ENCODE results near the gene CCL1. TPM values are rescaled to one million over a fixed set of nuclear protein-coding genes. Genes with fewer than 3 reads are reported as not detected.

CCL1 gene
- total RNA-seq, 1 experiment from 2014 or later, result not detected

DNA sequence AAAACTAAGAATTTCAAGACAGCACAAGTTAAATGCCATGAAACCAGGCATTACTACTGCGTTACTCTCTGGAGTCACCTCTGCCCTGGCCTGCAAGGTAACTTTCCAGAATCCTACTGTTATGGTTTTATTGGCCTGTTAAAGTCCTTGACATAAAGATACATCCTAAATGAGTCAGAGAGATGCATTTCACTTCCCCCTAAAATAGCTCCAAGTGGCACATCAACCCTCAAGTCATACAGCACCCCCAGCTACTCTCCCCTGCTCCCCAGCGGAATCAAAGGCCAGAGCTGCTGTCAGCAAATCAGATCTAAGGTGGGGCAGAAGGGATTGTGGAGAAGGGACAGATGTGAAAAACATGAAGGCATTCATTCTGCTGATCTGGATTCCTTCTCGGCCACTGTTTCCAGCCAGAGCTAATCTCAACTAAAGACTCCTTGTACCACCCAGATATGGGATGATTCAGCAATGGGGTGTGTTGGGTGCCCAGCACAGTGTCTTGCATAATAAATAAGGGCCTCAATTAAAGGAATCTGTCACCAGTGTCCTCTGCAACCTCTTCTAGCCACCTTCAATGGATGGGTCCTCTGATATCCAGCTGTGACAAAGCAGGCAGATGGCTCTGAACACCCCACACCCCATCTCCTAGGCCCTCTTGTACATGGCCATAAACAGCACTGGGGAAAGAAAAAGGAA lies 8.5 kb upstream of the CCL1 start:
- in situ Hi-C loops (cut with HindIII; ENCODE audit: low pct_unique_long_range_greater_than_20kb, low sequenced_read_pairs) (no loop called here), intact Hi-C loops (cut with micrococcal nuclease; ENCODE audit: unreplicated experiment) (no loop called here)

DNA sequence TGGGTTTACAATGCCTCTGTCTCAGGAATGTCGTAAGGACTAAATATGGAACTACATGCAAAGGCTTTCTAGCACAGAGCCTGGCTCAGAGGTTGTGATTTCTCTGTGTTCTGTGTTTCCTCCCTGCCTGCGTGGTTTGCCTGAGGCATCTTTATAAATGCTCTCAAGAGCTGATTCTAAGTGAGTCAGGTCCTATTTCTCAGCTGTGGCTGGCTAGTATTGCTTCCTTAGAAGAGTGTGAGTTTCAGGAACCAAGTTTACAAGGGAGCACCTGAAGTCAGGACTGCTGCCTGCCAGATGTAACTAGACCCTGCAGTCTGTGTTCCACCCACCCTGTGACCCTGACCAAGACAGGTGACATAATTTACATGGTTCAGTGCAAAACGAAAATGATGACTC lies 8.0 kb upstream of the CCL1 start:
- intact Hi-C loops (cut with micrococcal nuclease; ENCODE audit: unreplicated experiment), result no loop called here

More for the DNA sequence above, 8.5 kb upstream of the CCL1 start:
- no TSS peak for BruUV-seq (replicated peaks)
- Histone ChIP-seq H3K36me3 (ENCODE audit: control insufficient read depth, insufficient read depth, low read length) (no peaks in the 10 kb centered on the region), H3K4me1 (ENCODE audit: control insufficient read depth, insufficient read depth, low read length) (no peaks in the 10 kb centered on the region), H3K4me3 (ENCODE audit: low read depth in 2 of 2, low read length in 2 of 2) (no peak overlapping the region), H3K9me3 (ENCODE audit: control insufficient read depth, insufficient read depth, low read depth, low read length) (no peaks in the 10 kb centered on the region), H3K27me3 (ENCODE audit: control insufficient read depth, insufficient read depth, low read length) (no peaks in the 10 kb centered on the region), H3K27ac (ENCODE audit: low read length) (no peak overlapping the region)
- ChIA-PET CTCF (interaction anchor here (1.2 kb wide), 1 partner anchor 10 kb away, joined by 3 read pairs; no protein-coding TSS in a partner anchor), POLR2A (no interaction called here)
- ATAC-seq, result no peak; the same call in 1 of the 2 replicates
- no peak for DNase-seq (ENCODE audit: low read depth, low spot score)
- TF ChIP-seq SIN3A (IDR thresholded peaks at IDR 0.05; ENCODE audit: borderline replicate concordance, insufficient read depth, low read depth, low read length), result no peak

DNA sequence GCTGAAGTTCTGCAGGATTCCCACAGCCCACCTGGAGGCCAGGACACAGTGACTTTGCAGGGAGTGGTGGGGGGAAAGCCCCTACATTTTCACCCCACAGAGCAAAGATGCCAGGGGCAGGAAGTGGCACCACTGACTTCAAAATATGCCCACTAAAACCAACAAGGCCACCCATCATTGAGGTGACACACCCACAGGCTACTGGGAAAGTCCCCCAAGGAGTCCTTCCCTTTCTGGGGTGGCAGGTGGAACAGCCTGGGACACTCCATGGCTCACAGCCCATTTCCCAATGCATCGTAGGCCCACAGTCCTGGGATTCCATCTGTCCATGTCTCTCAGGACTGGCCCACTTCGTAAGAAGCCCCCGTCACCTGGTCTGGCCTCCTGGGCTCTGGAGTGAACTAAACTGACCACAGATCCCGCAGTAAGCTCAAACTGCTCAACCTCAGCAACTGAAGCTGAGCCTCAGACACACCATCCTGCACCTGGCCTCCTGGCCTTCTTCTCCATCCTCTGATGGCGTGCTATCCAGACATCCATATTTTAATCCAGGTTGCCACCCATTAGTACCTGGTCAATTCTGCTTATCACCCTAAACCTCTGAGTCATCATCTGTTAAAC lies 7.5 kb upstream of the CCL1 start:
- ChIA-PET POLR2A (no interaction called here), CTCF (no interaction called here)
- intact Hi-C loops (cut with micrococcal nuclease; ENCODE audit: unreplicated experiment) (no loop called here), in situ Hi-C loops (cut with HindIII; ENCODE audit: low pct_unique_long_range_greater_than_20kb, low sequenced_read_pairs) (no loop called here)
- no peaks in the 10 kb centered on the region for H3K4me1 ChIP-seq (ENCODE audit: control insufficient read depth, insufficient read depth, low read length)
- no peaks in the 10 kb centered on the region for H3K27me3 ChIP-seq (ENCODE audit: control insufficient read depth, insufficient read depth, low read length)
- H3K27ac ChIP-seq (ENCODE audit: low read length), result peak overlapping the region; percentile 7; the same call in 1 of the 2 replicates
- H3K36me3 ChIP-seq (ENCODE audit: control insufficient read depth, insufficient read depth, low read length), result no peaks in the 10 kb centered on the region
- no peaks in the 10 kb centered on the region for H3K9me3 ChIP-seq (ENCODE audit: control insufficient read depth, insufficient read depth, low read depth, low read length)
- no peak for ATAC-seq
- no peak for TF ChIP-seq TCF7L2 (IDR thresholded peaks at IDR 0.05; ENCODE audit: low read depth, low read length)
- TF ChIP-seq POLR2AphosphoS5 (IDR thresholded peaks at IDR 0.05; ENCODE audit: low read depth, low read length), result no peak
- TF ChIP-seq, protein P1, sequence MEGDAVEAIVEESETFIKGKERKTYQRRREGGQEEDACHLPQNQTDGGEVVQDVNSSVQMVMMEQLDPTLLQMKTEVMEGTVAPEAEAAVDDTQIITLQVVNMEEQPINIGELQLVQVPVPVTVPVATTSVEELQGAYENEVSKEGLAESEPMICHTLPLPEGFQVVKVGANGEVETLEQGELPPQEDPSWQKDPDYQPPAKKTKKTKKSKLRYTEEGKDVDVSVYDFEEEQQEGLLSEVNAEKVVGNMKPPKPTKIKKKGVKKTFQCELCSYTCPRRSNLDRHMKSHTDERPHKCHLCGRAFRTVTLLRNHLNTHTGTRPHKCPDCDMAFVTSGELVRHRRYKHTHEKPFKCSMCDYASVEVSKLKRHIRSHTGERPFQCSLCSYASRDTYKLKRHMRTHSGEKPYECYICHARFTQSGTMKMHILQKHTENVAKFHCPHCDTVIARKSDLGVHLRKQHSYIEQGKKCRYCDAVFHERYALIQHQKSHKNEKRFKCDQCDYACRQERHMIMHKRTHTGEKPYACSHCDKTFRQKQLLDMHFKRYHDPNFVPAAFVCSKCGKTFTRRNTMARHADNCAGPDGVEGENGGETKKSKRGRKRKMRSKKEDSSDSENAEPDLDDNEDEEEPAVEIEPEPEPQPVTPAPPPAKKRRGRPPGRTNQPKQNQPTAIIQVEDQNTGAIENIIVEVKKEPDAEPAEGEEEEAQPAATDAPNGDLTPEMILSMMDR (IDR thresholded peaks at IDR 0.05), result no peak
- TF ChIP-seq, protein P2, sequence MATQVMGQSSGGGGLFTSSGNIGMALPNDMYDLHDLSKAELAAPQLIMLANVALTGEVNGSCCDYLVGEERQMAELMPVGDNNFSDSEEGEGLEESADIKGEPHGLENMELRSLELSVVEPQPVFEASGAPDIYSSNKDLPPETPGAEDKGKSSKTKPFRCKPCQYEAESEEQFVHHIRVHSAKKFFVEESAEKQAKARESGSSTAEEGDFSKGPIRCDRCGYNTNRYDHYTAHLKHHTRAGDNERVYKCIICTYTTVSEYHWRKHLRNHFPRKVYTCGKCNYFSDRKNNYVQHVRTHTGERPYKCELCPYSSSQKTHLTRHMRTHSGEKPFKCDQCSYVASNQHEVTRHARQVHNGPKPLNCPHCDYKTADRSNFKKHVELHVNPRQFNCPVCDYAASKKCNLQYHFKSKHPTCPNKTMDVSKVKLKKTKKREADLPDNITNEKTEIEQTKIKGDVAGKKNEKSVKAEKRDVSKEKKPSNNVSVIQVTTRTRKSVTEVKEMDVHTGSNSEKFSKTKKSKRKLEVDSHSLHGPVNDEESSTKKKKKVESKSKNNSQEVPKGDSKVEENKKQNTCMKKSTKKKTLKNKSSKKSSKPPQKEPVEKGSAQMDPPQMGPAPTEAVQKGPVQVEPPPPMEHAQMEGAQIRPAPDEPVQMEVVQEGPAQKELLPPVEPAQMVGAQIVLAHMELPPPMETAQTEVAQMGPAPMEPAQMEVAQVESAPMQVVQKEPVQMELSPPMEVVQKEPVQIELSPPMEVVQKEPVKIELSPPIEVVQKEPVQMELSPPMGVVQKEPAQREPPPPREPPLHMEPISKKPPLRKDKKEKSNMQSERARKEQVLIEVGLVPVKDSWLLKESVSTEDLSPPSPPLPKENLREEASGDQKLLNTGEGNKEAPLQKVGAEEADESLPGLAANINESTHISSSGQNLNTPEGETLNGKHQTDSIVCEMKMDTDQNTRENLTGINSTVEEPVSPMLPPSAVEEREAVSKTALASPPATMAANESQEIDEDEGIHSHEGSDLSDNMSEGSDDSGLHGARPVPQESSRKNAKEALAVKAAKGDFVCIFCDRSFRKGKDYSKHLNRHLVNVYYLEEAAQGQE (IDR thresholded peaks at IDR 0.05; ENCODE audit: insufficient read depth in 1 of 2, low read depth in 2 of 2, low read length in 1 of 2), result no peak
- TF ChIP-seq SIN3A (IDR thresholded peaks at IDR 0.05; ENCODE audit: borderline replicate concordance, insufficient read depth, low read depth, low read length), result no peak
- no peak overlapping the region for H3K4me3 ChIP-seq (ENCODE audit: low read depth in 2 of 2, low read length in 2 of 2)
- no TSS peak for BruUV-seq (replicated peaks)
- no peak for DNase-seq (ENCODE audit: low read depth, low spot score)

More for the DNA sequence above, 8.0 kb upstream of the CCL1 start:
- ATAC-seq, result peak; percentile 57
- no peak for DNase-seq (ENCODE audit: low read depth, low spot score)
- Histone ChIP-seq H3K9me3 (ENCODE audit: control insufficient read depth, insufficient read depth, low read depth, low read length) (no peaks in the 10 kb centered on the region), H3K27ac (ENCODE audit: low read length) (no peak overlapping the region), H3K27me3 (ENCODE audit: control insufficient read depth, insufficient read depth, low read length) (no peaks in the 10 kb centered on the region), H3K36me3 (ENCODE audit: control insufficient read depth, insufficient read depth, low read length) (no peaks in the 10 kb centered on the region), H3K4me1 (ENCODE audit: control insufficient read depth, insufficient read depth, low read length) (no peaks in the 10 kb centered on the region), H3K4me3 (ENCODE audit: low read depth in 2 of 2, low read length in 2 of 2) (no peak overlapping the region)
- in situ Hi-C loops (cut with HindIII; ENCODE audit: low pct_unique_long_range_greater_than_20kb, low sequenced_read_pairs), result no loop called here
- CTCF ChIA-PET, result interaction anchor here (1.2 kb wide), 1 partner anchor 9 kb away, joined by 3 read pairs; no protein-coding TSS in a partner anchor
- BruUV-seq (replicated peaks), result no TSS peak
- TF ChIP-seq POLR2AphosphoS5 (IDR thresholded peaks at IDR 0.05; ENCODE audit: low read depth, low read length) (no peak), TCF7L2 (IDR thresholded peaks at IDR 0.05; ENCODE audit: low read depth, low read length) (no peak)
- TF ChIP-seq, protein P2 (IDR thresholded peaks at IDR 0.05; ENCODE audit: insufficient read depth in 1 of 2, low read depth in 2 of 2, low read length in 1 of 2), result no peak
- POLR2A ChIA-PET, result no interaction called here
